ENCODE data around the gene ARHGDIA.
"Not testable (repeated sequence)": the region's sequence is repeated elsewhere in the genome, so short reads cannot be mapped to it uniquely, and the experiment has no call there.

Gene ARHGDIA

DNA sequence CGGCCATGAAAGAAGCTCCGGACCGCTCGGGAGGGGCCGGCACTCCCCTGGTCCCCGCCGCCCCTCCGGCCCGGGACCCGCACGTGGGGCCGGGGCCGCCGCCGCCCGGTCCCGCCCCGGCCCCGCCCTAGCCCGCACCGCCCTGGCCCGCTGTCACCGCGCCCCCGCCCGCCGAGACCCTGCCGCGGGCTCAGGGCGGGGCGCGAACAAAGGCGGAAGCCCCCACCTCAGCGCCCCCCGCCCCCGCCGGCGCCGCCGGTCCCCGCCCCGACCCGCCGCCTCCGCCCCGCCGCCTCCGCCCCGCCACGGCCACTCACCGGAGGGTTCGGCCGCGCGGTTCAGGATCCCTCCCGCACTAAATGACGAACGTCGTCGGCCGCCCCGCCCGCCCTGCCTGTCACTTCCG lies at the start of gene ARHGDIA:
ARHGDIA (minus strand) TSS at position 357 of the 406 bp plus-strand sequence. CDS start 1,407 bp downstream, outside the sequence.
- no peak for DNase-seq

- DNase-seq = no peak
Measured at GRCh38 chr17:81918832-81919545, 47.9 kb upstream of the ARHGDIA start.

- not testable (repeated sequence) for DNase-seq
Measured at GRCh38 chr17:81918333-81918669, 47.2 kb upstream of the ARHGDIA start.

DNA sequence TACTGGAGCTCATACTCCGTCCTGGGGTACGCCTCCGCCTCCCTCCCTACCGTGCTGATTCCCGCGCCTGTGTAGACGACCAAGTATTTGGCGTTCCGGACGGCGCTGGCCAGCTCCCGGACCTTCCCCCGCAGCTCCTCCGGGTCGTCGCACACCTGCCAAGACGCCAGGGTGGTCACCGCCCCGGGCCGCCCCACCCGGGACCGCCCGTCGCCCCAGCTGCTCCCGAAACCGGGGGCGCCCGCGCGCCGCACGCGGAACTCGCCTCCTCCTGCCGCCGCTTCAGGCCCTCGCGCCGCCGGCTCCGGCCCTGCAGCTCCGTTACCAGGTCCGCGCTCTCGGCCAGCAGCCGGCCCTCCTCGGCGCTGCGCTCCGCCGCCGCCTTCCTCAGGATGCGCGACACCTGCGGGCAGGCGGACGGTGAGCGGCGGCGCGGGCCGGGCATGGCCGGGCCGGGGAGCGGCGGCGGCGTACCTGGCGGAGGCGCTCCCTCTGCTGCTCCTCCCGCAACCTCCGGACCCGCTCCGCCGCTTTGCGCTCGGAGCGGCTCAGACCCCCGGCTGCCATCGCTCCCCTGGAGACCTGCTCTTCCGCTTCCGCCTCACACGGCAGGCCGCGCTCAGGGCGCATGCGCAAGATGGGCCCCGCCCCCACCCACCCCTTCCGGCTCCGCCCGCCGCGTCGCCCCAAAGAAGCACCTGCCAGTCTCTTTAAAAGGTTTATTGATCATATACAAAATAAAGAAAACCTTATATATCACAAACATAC lies 46.6 kb upstream of the ARHGDIA start, which contains the start of gene SIRT7:
SIRT7 (minus strand) TSS at position 612 of the 768 bp plus-strand sequence; CDS start at position 567, 45 bp downstream.
- DNase-seq = peak; percentile 84 to 88 (median 87)

DNA sequence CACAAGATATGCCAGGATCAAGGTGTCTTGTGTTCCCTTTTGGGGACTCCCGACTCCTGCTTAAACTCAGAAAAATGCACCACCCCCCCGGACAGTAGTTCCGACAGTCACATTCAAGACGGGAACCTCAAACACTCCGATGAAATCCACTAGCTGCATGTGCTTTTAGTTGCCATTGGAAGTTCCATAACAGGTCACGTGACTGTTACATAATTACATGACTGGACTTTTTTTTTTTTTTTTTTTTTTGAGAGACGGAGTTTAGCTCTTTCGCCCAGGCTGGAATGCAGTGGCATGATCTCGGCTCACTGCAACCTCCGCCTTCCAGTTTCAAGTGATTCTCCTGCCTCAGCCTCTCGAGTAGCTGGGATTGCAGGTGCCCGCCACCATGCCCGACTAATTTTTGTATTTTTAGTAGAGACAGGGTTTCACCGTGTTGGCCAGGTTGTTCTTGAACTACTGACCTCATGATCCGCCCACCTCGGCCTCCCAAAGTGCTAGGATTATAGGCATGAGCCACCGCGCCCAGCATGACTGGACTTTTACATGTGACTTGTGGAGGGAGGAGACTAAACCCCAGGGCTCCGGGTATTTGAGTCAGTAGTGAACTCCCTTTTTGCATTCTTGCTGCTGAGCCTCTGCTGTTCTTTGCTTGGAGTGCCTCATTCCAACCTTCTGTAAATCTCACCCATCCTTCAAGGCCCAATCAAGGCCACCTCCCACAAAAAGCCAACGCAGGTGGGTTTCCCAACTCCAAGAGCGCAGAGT lies 45.3 kb upstream of the ARHGDIA start:
- no peak for DNase-seq

- DNase-seq = no peak
Measured at GRCh38 chr17:81915331-81915730, 44.2 kb upstream of the ARHGDIA start.

- no peak for DNase-seq
Measured at GRCh38 chr17:81914103-81914850, 43.1 kb upstream of the ARHGDIA start.

DNA sequence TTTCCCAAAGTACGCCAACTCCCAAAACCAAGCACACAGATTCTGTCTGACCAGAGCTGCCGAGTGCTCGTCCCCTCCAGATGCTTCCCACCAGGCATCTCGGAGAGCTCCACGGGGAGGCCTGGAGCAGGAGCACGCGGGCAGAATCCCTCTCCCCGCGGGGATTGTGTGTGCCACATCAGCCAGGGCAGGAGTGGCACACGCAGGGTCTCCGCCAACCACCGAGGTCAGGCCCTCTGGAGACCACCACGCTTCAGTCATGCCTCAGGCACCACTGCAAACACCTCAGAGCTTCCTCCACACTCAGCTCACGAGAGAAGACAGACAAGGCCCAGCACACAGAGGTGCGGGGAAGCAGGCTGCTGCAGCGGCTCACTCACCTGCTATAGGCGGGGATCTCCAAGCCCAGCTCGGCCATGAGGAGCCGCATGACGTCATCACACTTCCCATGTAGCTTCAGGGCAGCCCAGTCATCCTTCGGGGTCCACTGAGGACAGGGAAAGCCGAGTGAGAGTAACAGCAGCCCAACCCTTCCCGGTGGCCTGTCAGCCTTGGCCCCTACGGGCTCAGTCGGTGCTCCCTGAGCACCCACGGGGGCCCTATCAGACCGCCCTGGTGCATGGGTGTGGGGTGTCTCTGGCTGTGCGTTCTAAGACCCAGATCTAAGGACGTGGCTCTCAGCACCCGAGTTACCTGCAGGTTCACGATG lies 42.4 kb upstream of the ARHGDIA start:
- DNase-seq = no peak

- DNase-seq = no peak
Measured at GRCh38 chr17:81912441-81913309, 41.5 kb upstream of the ARHGDIA start.

DNA sequence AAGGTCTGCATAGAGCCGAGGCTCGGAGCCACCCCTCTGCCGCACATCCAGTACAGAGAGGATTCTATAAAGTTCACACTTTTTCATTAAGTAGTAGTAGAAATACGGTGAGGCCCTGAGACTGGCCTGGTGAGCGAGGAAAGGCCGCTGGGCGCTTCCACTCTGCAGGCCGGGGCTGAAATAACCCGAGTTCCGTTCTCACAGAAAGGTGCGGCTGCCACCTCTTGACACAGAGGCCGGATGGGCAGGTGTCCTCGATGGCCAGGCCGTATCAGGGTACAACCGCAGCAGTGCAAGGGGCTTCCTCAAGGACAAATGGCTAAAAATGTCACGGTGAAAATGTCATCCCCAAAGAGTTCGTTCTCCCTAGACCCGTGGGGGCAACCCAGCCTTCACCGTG lies 40.8 kb upstream of the ARHGDIA start:
- DNase-seq = no peak

- peak; percentile 79 to 91 (median 91) for DNase-seq
Measured at GRCh38 chr17:81911277-81911961, 40.3 kb upstream of the ARHGDIA start, which contains the start of gene PCYT2. Gene PCYT2, minus strand, starts transcription at chr17:81911399. Its CDS starts 44 bp downstream, at chr17:81911355.

- DNase-seq = peak in 2 of 3 experiments; percentile 57 to 59
Measured at GRCh38 chr17:81910840-81911276, 39.7 kb upstream of the ARHGDIA start.

DNA sequence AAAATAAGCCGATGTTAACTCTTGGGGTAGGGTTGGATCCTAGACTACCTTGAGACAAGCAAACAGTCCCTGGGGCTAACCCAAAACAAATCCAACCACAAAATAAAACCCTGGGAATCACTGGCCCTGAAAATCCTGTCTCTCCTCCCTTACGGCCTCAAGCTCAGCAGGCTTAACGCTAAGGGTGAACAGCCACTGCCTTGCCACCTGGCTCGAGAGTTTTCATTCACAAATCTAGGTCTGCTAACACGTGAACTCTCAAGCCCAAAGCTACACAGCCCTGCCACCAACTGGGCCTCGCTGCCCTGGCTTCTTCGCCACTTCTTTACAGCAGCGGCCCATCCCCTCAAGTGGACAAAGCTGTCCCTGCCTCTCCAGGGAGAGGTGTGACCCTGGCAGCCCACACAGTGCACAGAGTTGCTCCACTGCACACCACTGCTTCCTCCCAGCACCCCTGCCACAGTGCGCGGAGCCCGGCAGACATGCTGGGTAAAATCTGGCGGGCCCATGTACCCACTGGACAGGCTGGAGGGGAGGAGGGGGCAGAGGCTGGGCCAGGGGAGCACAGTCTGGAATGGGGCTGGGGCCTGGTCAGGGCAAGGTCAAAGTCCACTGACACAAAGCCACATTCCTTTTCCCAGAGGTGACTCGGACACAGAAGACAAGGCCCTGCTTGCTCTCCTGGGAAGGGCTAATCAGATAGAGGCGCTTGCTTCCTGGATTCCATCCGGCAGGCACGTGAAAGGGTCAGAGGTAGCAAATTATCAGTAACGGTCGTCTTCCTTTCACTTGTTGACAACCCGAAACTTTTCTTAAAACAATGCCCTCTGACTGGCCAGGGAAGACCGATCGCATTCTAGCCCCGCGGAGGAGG lies 39.1 kb upstream of the ARHGDIA start:
- DNase-seq = peak in 2 of 3 experiments; percentile 43 to 59

DNA sequence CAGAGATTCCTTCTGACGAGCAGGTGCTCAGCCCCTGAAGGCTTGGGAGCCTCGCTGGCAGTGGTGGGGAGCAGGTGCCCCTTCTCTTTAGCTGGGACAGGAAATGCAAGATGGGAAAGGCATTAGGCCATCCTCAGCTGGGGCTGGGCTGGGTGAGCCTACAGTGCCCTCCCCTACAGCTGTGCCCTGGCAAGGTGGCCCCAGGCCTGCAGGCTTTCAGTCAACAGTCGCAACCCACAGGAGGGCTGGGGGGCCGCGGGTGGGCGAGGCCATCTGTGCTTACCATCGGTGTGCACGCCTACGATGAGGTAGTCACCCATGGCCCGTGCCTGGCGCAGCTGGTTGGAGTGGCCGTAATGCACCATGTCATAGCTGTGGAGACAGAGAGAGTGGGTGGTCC lies 38.1 kb upstream of the ARHGDIA start:
- DNase-seq = no peak

GRCh38 chr17:81908793-81909192 lies 37.7 kb upstream of the ARHGDIA start:
- DNase-seq = no peak

DNA sequence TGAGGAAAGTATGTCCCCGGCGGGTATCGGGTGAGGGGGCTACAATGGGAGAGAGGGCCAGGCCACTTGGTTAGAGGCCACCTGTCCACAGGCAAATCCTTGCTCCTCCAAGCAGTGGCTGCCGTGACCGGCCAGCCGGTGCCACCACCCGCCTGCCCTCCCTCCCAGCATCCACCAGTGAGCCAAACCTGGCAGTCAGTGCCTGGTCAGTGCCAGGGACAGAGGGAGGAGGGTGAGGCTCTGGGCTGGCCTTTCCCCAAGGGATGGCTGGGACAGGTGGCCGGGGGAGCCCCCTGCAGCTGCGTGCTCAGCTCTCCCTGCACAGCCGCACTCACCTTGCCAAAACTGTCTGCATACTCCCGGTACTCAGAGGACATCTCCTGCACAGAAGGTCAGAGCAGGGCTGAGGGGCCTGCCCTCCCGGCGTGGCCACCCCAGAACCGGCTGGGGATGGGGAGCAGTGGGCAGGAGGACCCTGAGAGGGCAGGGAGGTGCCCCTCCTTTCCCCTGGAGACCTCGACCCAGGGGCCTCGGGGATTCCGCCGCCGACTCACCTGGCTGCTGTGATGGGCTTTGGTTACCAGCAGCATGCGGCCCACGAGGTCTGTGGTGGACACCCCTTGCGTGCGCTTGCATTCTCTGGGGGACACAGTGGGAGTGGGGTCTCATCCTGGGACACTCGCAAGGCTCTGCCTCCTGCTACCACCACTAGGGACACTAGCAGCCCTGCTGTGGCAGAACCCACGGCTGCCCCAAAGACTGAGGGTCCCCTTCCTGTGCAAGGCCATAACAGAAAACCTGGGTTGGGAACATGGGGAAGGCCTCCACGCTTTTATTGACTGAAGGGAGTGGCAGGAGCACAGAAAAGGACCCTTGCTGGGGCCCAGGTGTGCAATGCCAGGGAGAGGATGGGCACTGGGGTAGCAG lies 36.3 kb upstream of the ARHGDIA start:
- DNase-seq = no peak

DNA sequence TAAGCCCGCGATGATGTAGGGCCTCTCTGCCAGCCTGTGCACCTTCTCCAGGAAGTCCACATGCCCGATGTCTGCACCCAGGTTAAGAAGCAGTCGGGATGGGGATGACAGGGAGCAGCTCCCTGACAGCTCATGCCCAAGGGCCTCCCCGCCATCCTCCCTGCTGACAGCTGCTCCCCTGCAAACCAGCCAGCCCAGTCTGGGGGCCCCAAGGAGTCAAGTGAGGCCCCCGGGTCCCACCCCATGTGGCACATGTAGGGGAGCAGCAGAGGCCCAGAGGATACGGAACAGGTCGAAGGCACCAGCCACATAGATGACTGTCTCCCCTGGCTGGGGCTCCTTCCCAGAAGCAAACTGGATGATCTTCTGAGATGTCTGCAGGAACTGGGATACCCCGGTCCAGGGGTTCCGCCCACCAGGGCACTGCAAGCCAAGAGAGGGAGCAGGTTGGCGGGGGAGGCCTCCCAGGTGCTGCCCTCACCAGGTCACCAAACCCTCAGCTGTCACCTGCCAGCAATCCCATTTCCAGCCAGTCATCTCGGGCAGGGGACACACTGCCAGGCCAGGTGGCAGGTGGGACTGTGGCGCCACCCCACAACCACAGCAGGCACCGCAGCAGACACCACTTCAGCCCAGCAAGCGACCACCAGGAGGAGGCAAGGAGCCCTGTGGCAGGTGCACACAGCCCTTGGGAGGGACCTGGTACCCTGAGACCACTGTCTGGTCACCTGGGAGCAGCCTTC lies 35.5 kb upstream of the ARHGDIA start:
- no peak for DNase-seq
